DND-41 (cell line): Measurements from ENCODE around the gene LAG3.

Experiments
- CTCF ChIP-seq: IDR thresholded peaks from 2 replicates; pipeline ENCODE4 v1.5.1; 2012; ENCODE audit warnings: borderline replicate concordance, low read length, moderate library complexity, mild to moderate bottlenecking; ENCODE audit not compliant: poor library complexity, severe bottlenecking; ENCODE audit errors: extremely low read depth
- EZH2 ChIP-seq: IDR thresholded peaks from 3 replicates; pipeline ENCODE4 v1.6.1; 2012; ENCODE audit warnings: borderline replicate concordance, low read depth, mild to moderate bottlenecking, moderate library complexity, low read length, inconsistent platforms; ENCODE audit not compliant: severe bottlenecking

- TF ChIP-seq CTCF (no peak), EZH2 (no peak)
Measured at GRCh38 chr12:6809056-6809455, 36.7 kb downstream of the LAG3 start.
